ENCODE measurements around the gene CSTF1.
A peak's percentile ranks its signal among the peaks of the same experiment; 100 is the strongest.

CSTF1 gene

GRCh38 chr20:56359212-56360132 lies 33.0 kb upstream of the CSTF1 start:
- H3K27ac Mint-ChIP-seq, result peak overlapping the region; percentile 83

GRCh38 chr20:56360133-56360907 lies 32.1 kb upstream of the CSTF1 start:
- Mint-ChIP-seq H3K9me3 (no peaks in the 10 kb centered on the region), H3K4me3 (peak overlapping the region; percentile 69), H3K27ac (peak overlapping the region; percentile 2), H3K27me3 (peaks cover 3% of the 10 kb centered on the region), H3K4me1 (ENCODE audit: low read depth) (peaks cover 24% of the 10 kb centered on the region), H3K36me3 (ENCODE audit: low read depth) (peaks cover 19% of the 10 kb centered on the region)
- intact Hi-C loops (cut with micrococcal nuclease), result no loop called here

More at GRCh38 chr20:56359212-56360132, 33.0 kb upstream of the CSTF1 start:
- H3K9me3 Mint-ChIP-seq, result no peaks in the 10 kb centered on the region
- H3K36me3 Mint-ChIP-seq (ENCODE audit: low read depth), result peaks cover 11% of the 10 kb centered on the region
- peaks cover 3% of the 10 kb centered on the region for H3K27me3 Mint-ChIP-seq
- H3K4me3 Mint-ChIP-seq, result peak overlapping the region; percentile 91
- peaks cover 24% of the 10 kb centered on the region for H3K4me1 Mint-ChIP-seq (ENCODE audit: low read depth)
- intact Hi-C loops (cut with micrococcal nuclease), result no loop called here

GRCh38 chr20:56360908-56361205 lies 31.6 kb upstream of the CSTF1 start:
- Mint-ChIP-seq H3K9me3 (no peaks in the 10 kb centered on the region), H3K27ac (no peak overlapping the region), H3K4me1 (ENCODE audit: low read depth) (peaks cover 24% of the 10 kb centered on the region), H3K4me3 (no peak overlapping the region), H3K27me3 (peaks cover 3% of the 10 kb centered on the region), H3K36me3 (ENCODE audit: low read depth) (peaks cover 25% of the 10 kb centered on the region)
- intact Hi-C loops (cut with micrococcal nuclease), result no loop called here

- H3K36me3 Mint-ChIP-seq (ENCODE audit: low read depth), result peaks cover 31% of the 10 kb centered on the region
- no peaks in the 10 kb centered on the region for H3K9me3 Mint-ChIP-seq
- H3K4me1 Mint-ChIP-seq (ENCODE audit: low read depth), result peaks cover 24% of the 10 kb centered on the region
- H3K27me3 Mint-ChIP-seq, result peaks cover 2% of the 10 kb centered on the region
- intact Hi-C loops (cut with micrococcal nuclease), result no loop called here
- no peak overlapping the region for H3K27ac Mint-ChIP-seq
- no peak overlapping the region for H3K4me3 Mint-ChIP-seq
Observed at GRCh38 chr20:56361900-56362299, 30.5 kb upstream of the CSTF1 start.

GRCh38 chr20:56362833-56363413 lies 29.5 kb upstream of the CSTF1 start:
- Mint-ChIP-seq H3K27me3 (peaks cover under 1% of the 10 kb centered on the region), H3K4me3 (no peak overlapping the region), H3K36me3 (ENCODE audit: low read depth) (peaks cover 42% of the 10 kb centered on the region), H3K27ac (no peak overlapping the region), H3K4me1 (ENCODE audit: low read depth) (peaks cover 24% of the 10 kb centered on the region), H3K9me3 (no peaks in the 10 kb centered on the region)
- intact Hi-C loops (cut with micrococcal nuclease), result no loop called here

GRCh38 chr20:56363491-56363890 lies 29.0 kb upstream of the CSTF1 start:
- H3K27ac Mint-ChIP-seq, result no peak overlapping the region
- no peak overlapping the region for H3K4me3 Mint-ChIP-seq
- no peaks in the 10 kb centered on the region for H3K27me3 Mint-ChIP-seq
- H3K4me1 Mint-ChIP-seq (ENCODE audit: low read depth), result peaks cover 24% of the 10 kb centered on the region
- H3K36me3 Mint-ChIP-seq (ENCODE audit: low read depth), result peaks cover 47% of the 10 kb centered on the region
- H3K9me3 Mint-ChIP-seq, result no peaks in the 10 kb centered on the region
- intact Hi-C loops (cut with micrococcal nuclease), result no loop called here

- peaks cover 72% of the 10 kb centered on the region for H3K36me3 Mint-ChIP-seq (ENCODE audit: low read depth)
Observed at GRCh38 chr20:56368351-56369134, 23.9 kb upstream of the CSTF1 start.

GRCh38 chr20:56369179-56369578 lies 23.3 kb upstream of the CSTF1 start:
- intact Hi-C loops (cut with micrococcal nuclease), result no loop called here
- Mint-ChIP-seq H3K36me3 (ENCODE audit: low read depth) (peaks cover 72% of the 10 kb centered on the region), H3K27me3 (no peaks in the 10 kb centered on the region), H3K9me3 (no peaks in the 10 kb centered on the region), H3K4me1 (ENCODE audit: low read depth) (peaks cover 14% of the 10 kb centered on the region), H3K27ac (no peak overlapping the region), H3K4me3 (no peak overlapping the region)

More at GRCh38 chr20:56368351-56369134, 23.9 kb upstream of the CSTF1 start:
- Mint-ChIP-seq H3K9me3 (no peaks in the 10 kb centered on the region), H3K4me3 (no peak overlapping the region), H3K27me3 (no peaks in the 10 kb centered on the region), H3K4me1 (ENCODE audit: low read depth) (peaks cover 9% of the 10 kb centered on the region), H3K27ac (no peak overlapping the region)
- intact Hi-C loops (cut with micrococcal nuclease), result no loop called here

- intact Hi-C loops (cut with micrococcal nuclease), result no loop called here
- peaks cover 51% of the 10 kb centered on the region for H3K36me3 Mint-ChIP-seq (ENCODE audit: low read depth)
- no peak overlapping the region for H3K27ac Mint-ChIP-seq
- H3K4me3 Mint-ChIP-seq, result no peak overlapping the region
- H3K27me3 Mint-ChIP-seq, result no peaks in the 10 kb centered on the region
- H3K9me3 Mint-ChIP-seq, result no peaks in the 10 kb centered on the region
- peaks cover 31% of the 10 kb centered on the region for H3K4me1 Mint-ChIP-seq (ENCODE audit: low read depth)
Observed at GRCh38 chr20:56371977-56372376, 20.5 kb upstream of the CSTF1 start.

GRCh38 chr20:56372850-56373249 lies 19.6 kb upstream of the CSTF1 start:
- peaks cover 42% of the 10 kb centered on the region for H3K36me3 Mint-ChIP-seq (ENCODE audit: low read depth)
- no peaks in the 10 kb centered on the region for H3K9me3 Mint-ChIP-seq
- H3K27me3 Mint-ChIP-seq, result no peaks in the 10 kb centered on the region
- peaks cover 35% of the 10 kb centered on the region for H3K4me1 Mint-ChIP-seq (ENCODE audit: low read depth)
- H3K27ac Mint-ChIP-seq, result no peak overlapping the region
- no peak overlapping the region for H3K4me3 Mint-ChIP-seq
- intact Hi-C loops (cut with micrococcal nuclease), result no loop called here

- no peak overlapping the region for H3K4me3 Mint-ChIP-seq
- no peaks in the 10 kb centered on the region for H3K9me3 Mint-ChIP-seq
- H3K27ac Mint-ChIP-seq, result peak overlapping the region; percentile 41
- peaks cover 36% of the 10 kb centered on the region for H3K4me1 Mint-ChIP-seq (ENCODE audit: low read depth)
- H3K27me3 Mint-ChIP-seq, result no peaks in the 10 kb centered on the region
- intact Hi-C loops (cut with micrococcal nuclease), result no loop called here
- H3K36me3 Mint-ChIP-seq (ENCODE audit: low read depth), result peaks cover 32% of the 10 kb centered on the region
Observed at GRCh38 chr20:56373942-56374341, 18.5 kb upstream of the CSTF1 start.

- intact Hi-C loops (cut with micrococcal nuclease), result no loop called here
- Mint-ChIP-seq H3K27me3 (no peaks in the 10 kb centered on the region), H3K9me3 (no peaks in the 10 kb centered on the region), H3K36me3 (ENCODE audit: low read depth) (peaks cover 8% of the 10 kb centered on the region), H3K27ac (peak overlapping the region; percentile 81), H3K4me3 (no peak overlapping the region), H3K4me1 (ENCODE audit: low read depth) (peaks cover 47% of the 10 kb centered on the region)
Observed at GRCh38 chr20:56376331-56376730, 16.1 kb upstream of the CSTF1 start.

GRCh38 chr20:56378386-56378785 lies 14.1 kb upstream of the CSTF1 start:
- H3K36me3 Mint-ChIP-seq (ENCODE audit: low read depth), result peaks cover 17% of the 10 kb centered on the region
- no peaks in the 10 kb centered on the region for H3K27me3 Mint-ChIP-seq
- H3K4me1 Mint-ChIP-seq (ENCODE audit: low read depth), result peaks cover 40% of the 10 kb centered on the region
- intact Hi-C loops (cut with micrococcal nuclease), result no loop called here
- no peak overlapping the region for H3K27ac Mint-ChIP-seq
- H3K9me3 Mint-ChIP-seq, result no peaks in the 10 kb centered on the region
- H3K4me3 Mint-ChIP-seq, result no peak overlapping the region
